Measurements from ENCODE around the gene SEMA3F.

GRCh38 chr3:50154840-50155490 is at the start of gene SEMA3F:
- TF ChIP-seq EZH2phosphoT487 (IDR thresholded peaks at IDR 0.05; ENCODE audit: unreplicated experiment) = no peak
- TF ChIP-seq POLR2AphosphoS5 (IDR thresholded peaks at IDR 0.05; ENCODE audit: low read depth) = peak; percentile 51
- TF ChIP-seq CTCF (conservative IDR thresholded peaks at IDR 0.05; ENCODE audit: low read depth in 2 of 2) = peak in 1 of 2 experiments; percentile 41; a peak in 2 of 4 replicates
- TF ChIP-seq REST (IDR thresholded peaks at IDR 0.05; ENCODE audit: unreplicated experiment) = no peak
- no peak for TF ChIP-seq EZH2 (IDR thresholded peaks at IDR 0.05; ENCODE audit: low read depth, unreplicated experiment)
- no peak for TF ChIP-seq STAT1 (IDR thresholded peaks at IDR 0.05; ENCODE audit: unreplicated experiment)
- no peak for TF ChIP-seq ETS1 (IDR thresholded peaks at IDR 0.05)
- no peak for TF ChIP-seq JUNB (IDR thresholded peaks at IDR 0.05; ENCODE audit: unreplicated experiment)

Measured in GM23338 (cell line).